HUES6 (cell line): ENCODE measurements around the gene RAB20.
"Not testable (repeated sequence)": the region's sequence is repeated elsewhere in the genome, so short reads cannot be mapped to it uniquely, and the experiment has no call there.

Experiments used
- H3K27ac ChIP-seq: 2 replicates; pipeline ENCODE4 v1.7.0; 2013; ENCODE audit warnings: low read depth, mild to moderate bottlenecking, low read length, inconsistent platforms
- H3K27me3 ChIP-seq: 2 replicates; pipeline ENCODE4 v1.6.1; 2013; ENCODE audit warnings: low read length; ENCODE audit not compliant: control insufficient read depth, insufficient read depth
- H3K36me3 ChIP-seq: 2 replicates; pipeline ENCODE4 v1.6.1; 2013; ENCODE audit warnings: low read length; ENCODE audit not compliant: control insufficient read depth, insufficient read depth
- H3K4me1 ChIP-seq: 2 replicates; pipeline ENCODE4 v1.6.1; 2013; ENCODE audit warnings: low read length; ENCODE audit not compliant: control insufficient read depth, insufficient read depth
- H3K4me3 ChIP-seq: 2 replicates; pipeline ENCODE4 v1.5.1; 2013; ENCODE audit warnings: low read depth, low read length
- H3K9ac ChIP-seq: one replicate; pipeline ENCODE4 v1.6.1; 2013; ENCODE audit warnings: mild to moderate bottlenecking, low read length
- H3K9me3 ChIP-seq: 2 replicates; pipeline ENCODE4 v1.6.1; 2013; ENCODE audit warnings: low read depth, low read length; ENCODE audit not compliant: control insufficient read depth, insufficient read depth

The RAB20 gene

GRCh38 chr13:110498327-110498726 is 63.2 kb downstream of the RAB20 start:
- Histone ChIP-seq H3K27ac (no peak overlapping the region), H3K9ac (no peak overlapping the region), H3K4me1 (no peaks in the 10 kb centered on the region), H3K4me3 (no peak overlapping the region), H3K9me3 (peaks cover 12% of the 10 kb centered on the region; the same call in 1 of the 2 replicates), H3K36me3 (peaks cover 94% of the 10 kb centered on the region), H3K27me3 (no peaks in the 10 kb centered on the region)

DNA sequence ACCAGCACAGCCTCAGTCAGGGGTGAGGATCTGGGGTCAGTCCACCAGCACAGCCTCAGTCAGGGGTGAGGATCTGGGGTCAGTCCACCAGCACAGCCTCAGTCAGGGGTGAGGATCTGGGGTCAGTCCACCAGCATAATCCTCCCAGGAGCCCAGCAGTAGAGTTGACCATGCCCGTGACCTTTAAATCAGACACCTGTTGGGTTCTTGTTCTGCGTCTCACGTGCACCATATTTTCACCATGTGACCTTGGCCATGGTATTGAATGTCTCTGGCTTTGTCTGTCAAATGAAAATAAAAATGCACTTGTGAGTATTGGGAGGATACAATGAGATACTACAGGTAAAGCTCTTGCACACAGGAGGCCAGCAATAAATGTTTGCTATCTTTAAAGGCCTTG is 63.6 kb downstream of the RAB20 start:
- H3K4me3 ChIP-seq, H3K9ac ChIP-seq, H3K27me3 ChIP-seq, H3K27ac ChIP-seq, H3K4me1 ChIP-seq: not testable (repeated sequence)
- peaks cover 94% of the 10 kb centered on the region for H3K36me3 ChIP-seq
- peaks cover 12% of the 10 kb centered on the region; the same call in 1 of the 2 replicates for H3K9me3 ChIP-seq

DNA sequence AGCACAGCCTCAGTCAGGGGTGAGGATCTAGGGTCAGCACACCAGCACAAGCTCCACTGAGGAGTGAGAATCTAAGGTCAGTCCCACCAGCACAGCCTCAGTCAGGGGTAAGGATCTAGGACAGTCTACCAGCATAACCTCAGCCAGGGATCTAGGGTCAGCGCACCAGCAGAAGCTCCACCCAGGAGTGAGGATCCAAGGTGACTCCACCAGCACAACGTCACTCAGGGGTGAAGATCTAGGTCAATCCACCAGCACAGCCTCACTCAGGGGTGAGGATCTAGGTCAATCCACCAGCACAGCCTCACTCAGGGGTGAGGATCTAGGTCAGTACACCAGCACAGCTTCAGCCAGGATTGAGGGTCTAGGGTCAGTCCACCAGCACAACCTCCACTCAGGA is 64.5 kb downstream of the RAB20 start:
- Histone ChIP-seq H3K4me3 (no peak overlapping the region), H3K9ac (no peak overlapping the region), H3K9me3 (peaks cover 12% of the 10 kb centered on the region; the same call in 1 of the 2 replicates), H3K27me3 (no peaks in the 10 kb centered on the region), H3K4me1 (no peaks in the 10 kb centered on the region), H3K36me3 (peaks cover 94% of the 10 kb centered on the region), H3K27ac (no peak overlapping the region)

DNA sequence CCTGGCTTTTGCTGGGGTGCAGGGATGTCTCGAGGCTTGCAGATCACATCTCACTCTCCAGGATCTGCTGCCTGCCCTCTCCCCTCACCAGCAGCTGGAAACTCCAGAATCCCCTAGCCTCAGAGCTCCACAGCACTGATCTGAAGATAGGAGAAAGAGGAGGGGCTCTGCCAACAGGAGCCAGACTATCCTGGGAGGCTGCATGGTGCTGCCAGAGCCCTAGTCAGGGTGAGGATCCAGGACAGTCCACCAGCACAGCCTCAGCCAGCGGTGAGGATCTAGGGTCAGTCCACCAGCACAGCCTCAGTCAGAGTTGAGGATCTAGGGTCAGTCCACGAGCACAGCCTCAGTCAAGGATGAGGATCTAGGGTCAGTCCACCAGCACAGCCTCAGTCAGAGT is 65.2 kb downstream of the RAB20 start:
- H3K4me1 ChIP-seq = no peaks in the 10 kb centered on the region
- H3K9me3 ChIP-seq = peaks cover 12% of the 10 kb centered on the region; the same call in 1 of the 2 replicates
- H3K36me3 ChIP-seq = peaks cover 94% of the 10 kb centered on the region
- no peak overlapping the region for H3K4me3 ChIP-seq
- no peak overlapping the region for H3K9ac ChIP-seq
- no peaks in the 10 kb centered on the region for H3K27me3 ChIP-seq
- no peak overlapping the region for H3K27ac ChIP-seq

- Histone ChIP-seq H3K27ac (no peak overlapping the region), H3K9me3 (peaks cover 12% of the 10 kb centered on the region; the same call in 1 of the 2 replicates), H3K4me1 (no peaks in the 10 kb centered on the region), H3K36me3 (peaks cover 94% of the 10 kb centered on the region), H3K9ac (no peak overlapping the region), H3K4me3 (no peak overlapping the region), H3K27me3 (no peaks in the 10 kb centered on the region)
Measured at GRCh38 chr13:110495881-110496280, 65.6 kb downstream of the RAB20 start.

GRCh38 chr13:110495376-110495775 is 66.1 kb downstream of the RAB20 start:
- H3K4me1 ChIP-seq = no peaks in the 10 kb centered on the region
- no peak overlapping the region for H3K27ac ChIP-seq
- peaks cover 11% of the 10 kb centered on the region; the same call in 1 of the 2 replicates for H3K9me3 ChIP-seq
- H3K9ac ChIP-seq = no peak overlapping the region
- H3K36me3 ChIP-seq = peaks cover 93% of the 10 kb centered on the region
- H3K27me3 ChIP-seq = no peaks in the 10 kb centered on the region
- no peak overlapping the region for H3K4me3 ChIP-seq

DNA sequence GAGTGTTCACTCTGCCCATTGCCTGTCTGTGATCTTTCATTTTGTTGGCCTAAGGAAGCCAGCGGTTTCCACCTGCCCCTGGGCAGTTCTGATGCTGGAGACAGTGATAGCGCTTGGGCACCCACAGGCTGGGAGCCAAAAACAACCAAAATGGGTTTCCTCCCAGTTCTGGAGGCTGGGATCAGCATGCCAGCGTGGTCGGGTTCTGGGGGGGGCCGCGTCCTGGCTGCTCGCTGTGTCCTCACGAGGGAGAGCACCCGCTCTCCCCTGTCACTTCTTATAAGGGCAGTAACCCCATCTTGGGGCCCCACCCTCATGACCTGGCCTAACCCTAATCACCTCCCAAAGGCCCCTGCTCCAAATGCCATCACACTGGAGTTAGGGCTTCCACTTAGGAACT is 67.9 kb downstream of the RAB20 start:
- Histone ChIP-seq H3K4me1 (peaks cover 7% of the 10 kb centered on the region; the same call in 1 of the 2 replicates), H3K9me3 (0 out of 2 replicates have a peak, but pooled peaks cover 8% of the 10 kb centered on the region), H3K9ac (no peak overlapping the region), H3K36me3 (peaks cover 89% of the 10 kb centered on the region), H3K4me3 (no peak overlapping the region), H3K27ac (no peak overlapping the region), H3K27me3 (no peaks in the 10 kb centered on the region)

DNA sequence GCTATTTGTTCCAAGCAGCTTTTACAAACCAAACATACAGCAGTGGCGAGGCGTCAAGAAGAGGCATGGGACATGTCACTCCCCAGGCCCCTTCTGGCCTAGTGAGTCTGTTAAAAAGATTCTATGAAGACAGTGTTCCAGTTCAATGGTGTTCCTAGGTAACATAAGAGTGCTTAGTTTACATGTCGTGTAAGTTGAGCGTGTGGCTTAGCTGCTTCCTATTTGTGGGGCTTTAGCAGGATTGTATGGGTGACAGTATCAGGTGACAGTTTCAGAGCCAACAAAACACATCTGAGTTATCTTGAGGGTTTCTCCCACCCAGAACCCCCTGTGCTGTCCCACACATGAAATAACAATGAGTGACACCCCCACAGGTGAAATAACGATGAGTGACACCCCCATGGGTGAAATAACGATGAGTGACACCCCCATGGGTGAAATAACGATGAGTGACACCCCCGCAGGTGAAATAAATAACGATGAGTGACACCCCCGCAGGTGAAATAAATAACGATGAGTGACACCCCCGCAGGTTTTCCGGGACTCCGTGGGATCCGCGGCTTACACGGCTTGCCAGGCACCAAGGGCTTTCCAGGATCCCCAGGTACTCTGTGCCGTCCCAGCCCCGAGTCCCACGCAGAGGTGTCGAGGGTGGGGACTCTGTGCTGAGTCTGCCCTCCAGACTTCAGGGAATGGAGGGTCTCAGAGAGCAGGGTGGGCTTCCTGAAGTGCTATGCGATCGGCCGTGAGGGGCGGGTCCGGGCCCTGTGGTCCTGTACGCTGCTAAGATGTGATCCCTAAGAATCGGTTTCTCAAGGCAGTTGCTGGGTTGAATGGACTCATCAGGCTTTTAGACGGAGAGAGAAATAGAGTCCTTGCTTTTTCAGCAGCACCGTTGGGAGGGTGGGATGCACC is 68.6 kb downstream of the RAB20 start:
- H3K9ac ChIP-seq = no peak overlapping the region
- H3K36me3 ChIP-seq = peaks cover 88% of the 10 kb centered on the region
- H3K27me3 ChIP-seq = no peaks in the 10 kb centered on the region
- H3K4me3 ChIP-seq = no peak overlapping the region
- H3K4me1 ChIP-seq = peaks cover 7% of the 10 kb centered on the region; the same call in 1 of the 2 replicates
- 0 out of 2 replicates have a peak, but pooled peaks cover 8% of the 10 kb centered on the region for H3K9me3 ChIP-seq
- H3K27ac ChIP-seq = no peak overlapping the region

GRCh38 chr13:110491869-110492678 is 69.4 kb downstream of the RAB20 start:
- Histone ChIP-seq H3K27me3 (no peaks in the 10 kb centered on the region), H3K27ac (no peak overlapping the region), H3K36me3 (peaks cover 85% of the 10 kb centered on the region)

GRCh38 chr13:110490009-110490770 is 71.3 kb downstream of the RAB20 start:
- peaks cover 29% of the 10 kb centered on the region for H3K4me1 ChIP-seq
- H3K9me3 ChIP-seq = no peaks in the 10 kb centered on the region
- H3K27ac ChIP-seq = peak overlapping the region; percentile 39; the same call in 1 of the 2 replicates
- H3K27me3 ChIP-seq = no peaks in the 10 kb centered on the region
- no peak overlapping the region for H3K9ac ChIP-seq
- H3K36me3 ChIP-seq = peaks cover 67% of the 10 kb centered on the region
- H3K4me3 ChIP-seq = no peak overlapping the region

More at GRCh38 chr13:110491869-110492678, 69.4 kb downstream of the RAB20 start:
- Histone ChIP-seq H3K4me1 (peaks cover 15% of the 10 kb centered on the region), H3K9ac (no peak overlapping the region), H3K9me3 (0 out of 2 replicates have a peak, but pooled peaks cover 8% of the 10 kb centered on the region), H3K4me3 (no peak overlapping the region)
